ENCODE measurements around the gene COL17A1.

The COL17A1 gene

GRCh38 chr10:104077663-104078151 lies 8.0 kb downstream of the COL17A1 start:
- Mint-ChIP-seq H3K9me3 (no peaks in the 10 kb centered on the region), H3K4me1 (no peaks in the 10 kb centered on the region), H3K27me3 (no peaks in the 10 kb centered on the region), H3K4me3 (no peak overlapping the region), H3K27ac (no peak overlapping the region), H3K36me3 (ENCODE audit: low read depth) (no peaks in the 10 kb centered on the region)
- DNase-seq (no peak), ATAC-seq (no peak)

GRCh38 chr10:104077247-104077646 lies 8.4 kb downstream of the COL17A1 start:
- Mint-ChIP-seq H3K36me3 (ENCODE audit: low read depth) (no peaks in the 10 kb centered on the region), H3K27ac (no peak overlapping the region), H3K27me3 (no peaks in the 10 kb centered on the region), H3K4me3 (no peak overlapping the region), H3K4me1 (no peaks in the 10 kb centered on the region), H3K9me3 (no peaks in the 10 kb centered on the region)
- no peak for DNase-seq
- ATAC-seq = no peak

- H3K27ac Mint-ChIP-seq = no peak overlapping the region
Observed at GRCh38 chr10:104076743-104077160, 8.9 kb downstream of the COL17A1 start.

GRCh38 chr10:104074505-104074904 lies 11.2 kb downstream of the COL17A1 start:
- Mint-ChIP-seq H3K36me3 (ENCODE audit: low read depth) (no peaks in the 10 kb centered on the region), H3K9me3 (no peaks in the 10 kb centered on the region), H3K4me1 (no peaks in the 10 kb centered on the region), H3K27me3 (no peaks in the 10 kb centered on the region), H3K27ac (no peak overlapping the region), H3K4me3 (no peak overlapping the region)
- no peak for DNase-seq
- ATAC-seq = no peak

More at GRCh38 chr10:104076743-104077160, 8.9 kb downstream of the COL17A1 start:
- ATAC-seq = no peak
- H3K4me1 Mint-ChIP-seq = no peaks in the 10 kb centered on the region
- no peak for DNase-seq
- H3K4me3 Mint-ChIP-seq = no peak overlapping the region
- H3K36me3 Mint-ChIP-seq (ENCODE audit: low read depth) = no peaks in the 10 kb centered on the region
- no peaks in the 10 kb centered on the region for H3K9me3 Mint-ChIP-seq
- no peaks in the 10 kb centered on the region for H3K27me3 Mint-ChIP-seq

- no peaks in the 10 kb centered on the region for H3K9me3 Mint-ChIP-seq
Observed at GRCh38 chr10:104072786-104073185, 12.9 kb downstream of the COL17A1 start.

GRCh38 chr10:104069613-104070012 lies 16.1 kb downstream of the COL17A1 start:
- no peaks in the 10 kb centered on the region for H3K9me3 Mint-ChIP-seq
- H3K27me3 Mint-ChIP-seq = no peaks in the 10 kb centered on the region
- no peak overlapping the region for H3K27ac Mint-ChIP-seq
- no peak for ATAC-seq
- no peak overlapping the region for H3K4me3 Mint-ChIP-seq
- H3K4me1 Mint-ChIP-seq = no peaks in the 10 kb centered on the region
- DNase-seq = no peak
- H3K36me3 Mint-ChIP-seq (ENCODE audit: low read depth) = no peaks in the 10 kb centered on the region

More at GRCh38 chr10:104072786-104073185, 12.9 kb downstream of the COL17A1 start:
- no peak overlapping the region for H3K27ac Mint-ChIP-seq
- no peak overlapping the region for H3K4me3 Mint-ChIP-seq
- no peaks in the 10 kb centered on the region for H3K4me1 Mint-ChIP-seq
- ATAC-seq (no peak), DNase-seq (no peak)
- H3K36me3 Mint-ChIP-seq (ENCODE audit: low read depth) = no peaks in the 10 kb centered on the region
- H3K27me3 Mint-ChIP-seq = no peaks in the 10 kb centered on the region

GRCh38 chr10:104067525-104067924 lies 18.2 kb downstream of the COL17A1 start:
- Mint-ChIP-seq H3K4me1 (no peaks in the 10 kb centered on the region), H3K27me3 (no peaks in the 10 kb centered on the region), H3K9me3 (no peaks in the 10 kb centered on the region), H3K27ac (peak overlapping the region; percentile 43), H3K36me3 (ENCODE audit: low read depth) (no peaks in the 10 kb centered on the region), H3K4me3 (no peak overlapping the region)
- no peak for DNase-seq
- no peak for ATAC-seq

- no peak overlapping the region for H3K27ac Mint-ChIP-seq
- no peaks in the 10 kb centered on the region for H3K27me3 Mint-ChIP-seq
- ATAC-seq (no peak), DNase-seq (no peak)
- no peaks in the 10 kb centered on the region for H3K36me3 Mint-ChIP-seq (ENCODE audit: low read depth)
- no peaks in the 10 kb centered on the region for H3K9me3 Mint-ChIP-seq
- H3K4me1 Mint-ChIP-seq = no peaks in the 10 kb centered on the region
- no peak overlapping the region for H3K4me3 Mint-ChIP-seq
Observed at GRCh38 chr10:104066945-104067344, 18.7 kb downstream of the COL17A1 start.

- no peak for ATAC-seq
- Mint-ChIP-seq H3K27me3 (no peaks in the 10 kb centered on the region), H3K4me3 (no peak overlapping the region), H3K27ac (no peak overlapping the region), H3K36me3 (ENCODE audit: low read depth) (no peaks in the 10 kb centered on the region), H3K4me1 (no peaks in the 10 kb centered on the region), H3K9me3 (no peaks in the 10 kb centered on the region)
- DNase-seq = no peak
Observed at GRCh38 chr10:104065748-104066147, 19.9 kb downstream of the COL17A1 start.

GRCh38 chr10:104061196-104061595 lies 24.5 kb downstream of the COL17A1 start:
- H3K4me1 Mint-ChIP-seq = no peaks in the 10 kb centered on the region
- no peaks in the 10 kb centered on the region for H3K27me3 Mint-ChIP-seq
- ATAC-seq (no peak), DNase-seq (no peak)
- no peaks in the 10 kb centered on the region for H3K9me3 Mint-ChIP-seq
- H3K27ac Mint-ChIP-seq = no peak overlapping the region
- H3K4me3 Mint-ChIP-seq = no peak overlapping the region
- H3K36me3 Mint-ChIP-seq (ENCODE audit: low read depth) = no peaks in the 10 kb centered on the region

- DNase-seq (no peak), ATAC-seq (no peak)
- H3K4me1 Mint-ChIP-seq = no peaks in the 10 kb centered on the region
- no peak overlapping the region for H3K4me3 Mint-ChIP-seq
- no peak overlapping the region for H3K27ac Mint-ChIP-seq
- no peaks in the 10 kb centered on the region for H3K36me3 Mint-ChIP-seq (ENCODE audit: low read depth)
- H3K27me3 Mint-ChIP-seq = no peaks in the 10 kb centered on the region
- no peaks in the 10 kb centered on the region for H3K9me3 Mint-ChIP-seq
Observed at GRCh38 chr10:104059364-104059763, 26.3 kb downstream of the COL17A1 start.

- DNase-seq = no peak
- no peak for ATAC-seq
- no peak overlapping the region for H3K27ac Mint-ChIP-seq
- H3K4me3 Mint-ChIP-seq = no peak overlapping the region
- H3K27me3 Mint-ChIP-seq = no peaks in the 10 kb centered on the region
- no peaks in the 10 kb centered on the region for H3K36me3 Mint-ChIP-seq (ENCODE audit: low read depth)
- H3K9me3 Mint-ChIP-seq = no peaks in the 10 kb centered on the region
- no peaks in the 10 kb centered on the region for H3K4me1 Mint-ChIP-seq
Observed at GRCh38 chr10:104057717-104058116, 28.0 kb downstream of the COL17A1 start.

- ATAC-seq (no peak), DNase-seq (no peak)
- Mint-ChIP-seq H3K9me3 (no peaks in the 10 kb centered on the region), H3K36me3 (ENCODE audit: low read depth) (no peaks in the 10 kb centered on the region), H3K27ac (no peak overlapping the region), H3K4me3 (no peak overlapping the region), H3K4me1 (no peaks in the 10 kb centered on the region), H3K27me3 (no peaks in the 10 kb centered on the region)
Observed at GRCh38 chr10:104056619-104057273, 28.9 kb downstream of the COL17A1 start.

- H3K27me3 Mint-ChIP-seq = no peaks in the 10 kb centered on the region
- H3K4me3 Mint-ChIP-seq = no peak overlapping the region
- DNase-seq (no peak), ATAC-seq (no peak)
- H3K36me3 Mint-ChIP-seq (ENCODE audit: low read depth) = no peaks in the 10 kb centered on the region
- no peak overlapping the region for H3K27ac Mint-ChIP-seq
- peaks cover 3% of the 10 kb centered on the region for H3K4me1 Mint-ChIP-seq
- H3K9me3 Mint-ChIP-seq = no peaks in the 10 kb centered on the region
Observed at GRCh38 chr10:104054430-104054829, 31.2 kb downstream of the COL17A1 start.

GRCh38 chr10:104053201-104053600 lies 32.5 kb downstream of the COL17A1 start:
- Mint-ChIP-seq H3K9me3 (no peaks in the 10 kb centered on the region), H3K4me1 (peaks cover 4% of the 10 kb centered on the region), H3K27me3 (no peaks in the 10 kb centered on the region), H3K4me3 (no peak overlapping the region), H3K36me3 (ENCODE audit: low read depth) (no peaks in the 10 kb centered on the region), H3K27ac (no peak overlapping the region)
- no peak for ATAC-seq
- no peak for DNase-seq

GRCh38 chr10:104052431-104052830 lies 33.2 kb downstream of the COL17A1 start:
- no peaks in the 10 kb centered on the region for H3K36me3 Mint-ChIP-seq (ENCODE audit: low read depth)
- H3K4me1 Mint-ChIP-seq = peaks cover 4% of the 10 kb centered on the region
- ATAC-seq = no peak
- H3K27me3 Mint-ChIP-seq = no peaks in the 10 kb centered on the region
- no peak overlapping the region for H3K4me3 Mint-ChIP-seq
- H3K27ac Mint-ChIP-seq = no peak overlapping the region
- no peaks in the 10 kb centered on the region for H3K9me3 Mint-ChIP-seq
- DNase-seq = no peak

All from activated naive CD8-positive, alpha-beta T cell treated with anti-CD3 and anti-CD28 coated beads, Interleukin-2, amount 50 U/mL, for 24 hours (primary cell).